K562 (cell line): ENCODE results near the gene SLC7A6. TPM values are rescaled to one million over a fixed set of nuclear protein-coding genes. Genes with fewer than 3 reads are reported as not detected.

Experiments used
- ATAC-seq: fragments of 200-7000 bp; cut with Tn5 transposase; 3 replicates; pipeline ENCODE4 v1.9.1; 2020; ENCODE audit warnings: moderate library complexity
- BruUV-seq: library from RNA; stranded (reverse); fragments of 400-500 nt; replicated peaks from 2 replicates; lab custom pipeline; 2021; lab: Mats Ljungman, UMichigan
- CTCF ChIA-PET: fragments of 300-600 bp; formaldehyde crosslinking; extraction: SDS; loops from one replicate; lab custom pipeline; 2021; ENCODE audit warnings: low intra/inter-chr PET ratio; lab: Yijun Ruan, JAX
- POLR2A ChIA-PET: fragments of 300-600, 350-650 bp; sonication (Branson Sonifier 250); formaldehyde crosslinking; extraction: SDS; loops from one replicate; lab custom pipeline; 2021; ENCODE audit warnings: antibody characterized with exemption, inconsistent platforms; lab: Yijun Ruan, JAX
- DNase-seq, 4 experiments: peaks; one replicate each; pipeline versions ENCODE4 v3.0.0 to v3.0.0-alpha.2; 2011 to 2018; ENCODE audit warnings: low spot score in 3 of 4, mixed read lengths in 3 of 4; ENCODE audit errors: extremely low read depth in 1 of 4
- FAIRE-seq: peaks from 2 replicates; lab custom pipeline; 2011; peaks lifted over from hg19 to GRCh38; lab: Jason Lieb, UNC
- H2AFZ ChIP-seq: 2 replicates; pipeline ENCODE4 v1.6.0; 2011; ENCODE audit warnings: low read depth, low read length, control low read depth, inconsistent platforms
- H3K27ac ChIP-seq: fragments of 200-600 bp; 3 replicates; pipeline ENCODE4 v1.8.0; 2011; ENCODE audit warnings: low read depth, mild to moderate bottlenecking, control low read depth, inconsistent platforms, low read length, moderate library complexity, mixed read lengths; ENCODE audit errors: extremely low read depth
- H3K27me3 ChIP-seq, 2 experiments: fragments of 300-600 bp in 1 of 2; 2 replicates in 1 of 2; 3 replicates in 1 of 2; pipeline versions ENCODE4 v1.6.0 to v1.8.0; 2011; ENCODE audit warnings: inconsistent platforms in 2 of 2, low read length in 2 of 2, mild to moderate bottlenecking in 1 of 2, mixed read lengths in 1 of 2, moderate library complexity in 1 of 2; ENCODE audit not compliant: control insufficient read depth in 2 of 2, insufficient read depth in 2 of 2
- H3K36me3 ChIP-seq: fragments of 300-600 bp; 3 replicates; pipeline ENCODE4 v1.8.0; 2011; ENCODE audit warnings: mild to moderate bottlenecking, low read length, inconsistent platforms; ENCODE audit not compliant: control insufficient read depth, insufficient read depth
- H3K4me1 ChIP-seq, 2 experiments: fragments of 200-600 bp in 1 of 2; replicated peaks in 1 of 2; 2 replicates in 1 of 2; 3 replicates in 1 of 2; pipeline versions ENCODE4 v1.5.1 to v1.8.0; 2011; ENCODE audit warnings: inconsistent platforms in 2 of 2, low read length in 2 of 2, mild to moderate bottlenecking in 1 of 2, mixed read lengths in 1 of 2, moderate library complexity in 1 of 2; ENCODE audit not compliant: control insufficient read depth in 2 of 2, insufficient read depth in 2 of 2
- H3K4me2 ChIP-seq: 2 replicates; pipeline ENCODE4 v1.6.1; 2011; ENCODE audit warnings: low read length, control low read depth, inconsistent platforms, mixed read lengths; ENCODE audit not compliant: insufficient read depth
- H3K4me3 ChIP-seq: fragments of 200-600 bp; sonication (generic), shearing (Covaris generic); 2 replicates; pipeline ENCODE4 v1.5.1; 2016; ENCODE audit warnings: control low read depth, inconsistent platforms
- H3K79me2 ChIP-seq: fragments of 200-600 bp; 3 replicates; pipeline ENCODE4 v1.8.0; 2011; ENCODE audit warnings: low read length, inconsistent platforms; ENCODE audit not compliant: control insufficient read depth, insufficient read depth
- H3K9ac ChIP-seq, 2 experiments: 2 replicates each; pipeline versions ENCODE4 v1.6.0 to v1.6.1; 2011; ENCODE audit warnings: low read depth in 2 of 2, low read length in 2 of 2, control low read depth in 1 of 2, inconsistent platforms in 1 of 2, mild to moderate bottlenecking in 1 of 2, mixed read lengths in 1 of 2; ENCODE audit not compliant: insufficient read depth in 1 of 2
- H3K9me1 ChIP-seq: one replicate; pipeline ENCODE4 v1.6.0; 2011; ENCODE audit warnings: inconsistent platforms, mild to moderate bottlenecking, low read length, moderate library complexity; ENCODE audit not compliant: control insufficient read depth, insufficient read depth
- H3K9me3 ChIP-seq: replicated peaks from 2 replicates; pipeline ENCODE4 v1.5.1; 2011; ENCODE audit warnings: low read depth, low read length, inconsistent platforms; ENCODE audit not compliant: control insufficient read depth, insufficient read depth
- H4K20me1 ChIP-seq: replicated peaks from 2 replicates; pipeline ENCODE4 v1.6.1; 2011; ENCODE audit warnings: low read length, inconsistent platforms, mixed read lengths; ENCODE audit not compliant: control insufficient read depth, insufficient read depth
- BRF1 ChIP-seq: IDR thresholded peaks from 3 replicates; pipeline ENCODE4 v1.6.1; 2011; ENCODE audit warnings: borderline replicate concordance, mild to moderate bottlenecking; ENCODE audit not compliant: insufficient read length; ENCODE audit errors: extremely low read depth
- ELK3 ChIP-seq: fragments of 450-650 bp; formaldehyde crosslinking; IDR thresholded peaks from 2 replicates; pipeline ENCODE4 v1.4.0; 2020; ENCODE audit warnings: mild to moderate bottlenecking
- MNT ChIP-seq, 2 experiments: fragments of 450-650 bp; conservative IDR thresholded peaks; 2 replicates each; pipeline ENCODE4 v1.6.1; 2017; ENCODE audit warnings: mild to moderate bottlenecking in 2 of 2, moderate library complexity in 2 of 2
- POLR2A ChIP-seq: fragments of 450-650 bp; conservative IDR thresholded peaks from 2 replicates; pipeline ENCODE4 v1.6.1; 2016
- POLR2G ChIP-seq: fragments of 200-400 bp; formaldehyde crosslinking; IDR thresholded peaks from 2 replicates; pipeline ENCODE4 v1.6.1; 2017; ENCODE audit warnings: low read depth, mild to moderate bottlenecking, antibody characterized with exemption, low read length, moderate library complexity
- ZNF277 ChIP-seq: fragments of 250-450 bp; sonication (Bioruptor Pico); IDR thresholded peaks from 2 replicates; pipeline ENCODE4 v1.8.0; 2022; ENCODE audit warnings: inconsistent platforms, mild to moderate bottlenecking, moderate library complexity, borderline replicate concordance
- WGBS: fragments of 100-300 bp; shearing (Covaris generic); methylation state at CpG from one replicate; pipeline ENCODE4 v1.1.6; 2016; ENCODE audit warnings: low coverage, mixed read lengths; ENCODE audit not compliant: insufficient coverage; ENCODE audit errors: missing lambda C conversion rate; 5-methylcytosine and 5-hydroxymethylcytosine counted together
- in situ Hi-C: fragments of 300-500 bp; cut with MboI; formaldehyde crosslinking; loops from 4 replicates; pipeline ENCODE4 v1.15.0; 2018; ENCODE audit warnings: inconsistent platforms, mixed read lengths
- intact Hi-C: fragments of 100-400 bp; cut with micrococcal nuclease; formaldehyde crosslinking; loops from 2 replicates; pipeline ENCODE4 v1.14.2; 2022
- polyA plus RNA-seq, 8 experiments: library from polyadenylated mRNA; depleted of rRNA in 4 of 8; stranded (reverse) in 5 of 8; unstranded in 3 of 8; fragments of >200 nt; fragmentation: Nextera tagmentation in 2 of 8; fragmentation: Illumina TruSeq in 1 of 8; extraction: Ambion mirVana in 2 of 8; extraction: Trizol in 1 of 8; gene quantifications; 2 replicates each; pipeline versions ENCODE4 v1.2.1 to v1.2.3, GENCODE V29; 2011 to 2014; ENCODE audit warnings: inconsistent platforms in 1 of 8, missing spikeins in 1 of 8
- total RNA-seq, 7 experiments: library from RNA; depleted of rRNA in 6 of 7; stranded (reverse); fragments of >200 nt in 6 of 7; fragmentation: Illumina TruSeq in 2 of 7; extraction: Trizol in 2 of 7; gene quantifications; 2 replicates each; pipeline versions ENCODE4 v1.2.1 to v1.2.3, GENCODE V29; 2011 to 2021; ENCODE audit warnings: low replicate concordance in 1 of 7

Gene SLC7A6
- total and polyA plus RNA-seq, 9 of the 15 experiments (the other 6 are each of a cell fraction or from before 2014, with no cell fraction given) = 12.6 to 60.1 (median 29.8) TPM

- ATAC-seq = no peak
- intact Hi-C loops = no loop called here
- Histone ChIP-seq H3K4me3 (no peak overlapping the region), H3K27me3 (no peaks in the 10 kb centered on the region), H3K4me1 (no peaks in the 10 kb centered on the region), H3K4me2 (no peak overlapping the region), H3K27ac (no peak overlapping the region), H3K36me3 (peaks cover 96% of the 10 kb centered on the region), H3K9ac (no peak overlapping the region), H4K20me1 (no peaks in the 10 kb centered on the region), H3K9me3 (no peaks in the 10 kb centered on the region), H3K79me2 (no peaks in the 10 kb centered on the region), H3K9me1 (peaks cover 2% of the 10 kb centered on the region), H2AFZ (no peak overlapping the region)
- TF ChIP-seq ELK3 = no peak
- TF ChIP-seq ZNF277 (CRISPR knock-in tag) = no peak
- TF ChIP-seq MNT (conservative IDR thresholded peaks at IDR 0.05) = no peak
- peak; percentile 32; the same call in 1 of the 2 replicates for TF ChIP-seq POLR2A
- TF ChIP-seq BRF1 = no peak
- TF ChIP-seq POLR2G = 0 out of 2 replicates have a peak, but pooled peaks have one; percentile 17
- BruUV-seq = TSS peak; percentile 27
- in situ Hi-C loops = no loop called here
- 86% methylated on average over 11 of the region's 11 CpGs for WGBS
- POLR2A ChIA-PET = interaction anchor here (0.6 to 3.9 kb wide), 13 partner anchors 7 to 364 kb away, joined by 3 to 27 read pairs (median 4); partner anchors contain the start of genes PRMT7 and SLC7A6OS
- no peak for FAIRE-seq
- CTCF ChIA-PET = no interaction called here
- no peak for DNase-seq
These were observed 35.5 kb downstream of the SLC7A6 start for GRCh38 chr16:68299571-68300453.
